Heart right ventricle (tissue), 16 donors: ENCODE measurements around the gene ATP11A. TPM values are rescaled to one million over a fixed set of nuclear protein-coding genes. Genes with fewer than 3 reads are reported as not detected.

Source experiments
- ATAC-seq, 8 donors: fragments of 200-7000 bp; cut with Tn5 transposase; one replicate each; pipeline ENCODE4 v1.9.1; 2020; ENCODE audit warnings: mild to moderate bottlenecking in 8 of 8, moderate library complexity in 8 of 8, moderate number of reproducible peaks in 1 of 8
- DNase-seq, 2 donors: peaks; one replicate each; pipeline ENCODE4 v3.0.0-alpha.2; 2020
- H3K27ac ChIP-seq, 10 donors: fragments of 200-600 bp; sonication (generic) in 2 of 10; one replicate each; pipeline versions ENCODE4 v1.5.0 to v1.8.0; 2020 to 2022; ENCODE audit warnings: mild to moderate bottlenecking in 3 of 10
- H3K27me3 ChIP-seq, 7 donors: fragments of 200-600 bp; one replicate each; pipeline ENCODE4 v1.8.0; 2021 to 2022; ENCODE audit warnings: mild to moderate bottlenecking in 2 of 7
- H3K36me3 ChIP-seq, 9 donors: fragments of 200-600 bp; sonication (generic) in 1 of 9; one replicate each; pipeline versions ENCODE4 v1.5.0 to v1.8.0; 2020 to 2022; ENCODE audit warnings: mild to moderate bottlenecking in 2 of 9
- H3K4me1 ChIP-seq, 9 donors: fragments of 200-600 bp; sonication (generic) in 1 of 9; one replicate each; pipeline versions ENCODE4 v1.5.0 to v1.8.0; 2020 to 2022; ENCODE audit warnings: mild to moderate bottlenecking in 4 of 9
- H3K4me3 ChIP-seq, 10 donors: fragments of 200-600 bp; sonication (generic) in 2 of 10; one replicate each; pipeline versions ENCODE4 v1.5.0 to v1.8.0; 2020 to 2022; ENCODE audit warnings: mild to moderate bottlenecking in 7 of 10, moderate library complexity in 2 of 10
- H3K9me3 ChIP-seq, 11 donors: fragments of 200-600 bp in 10 of 11; sonication (generic) in 2 of 11; one replicate each; pipeline versions ENCODE4 v1.5.0 to v1.8.0; 2013 to 2022; ENCODE audit warnings: mild to moderate bottlenecking in 2 of 11, control low read depth in 1 of 11, moderate library complexity in 1 of 11
- WGBS, 2 donors: extraction: QIAGEN DNeasy Blood & Tissue Kit; methylation state at CpG; one replicate each; pipeline ENCODE4 v1.1.7; 2013; ENCODE audit warnings: inconsistent platforms in 1 of 2; 5-methylcytosine and 5-hydroxymethylcytosine counted together
- intact Hi-C, 10 donors: fragments of 100-400 bp; cut with DNase I; formaldehyde crosslinking; loops; one replicate each; pipeline versions ENCODE4 v1.11.1 to v1.14.2; 2022
- polyA plus RNA-seq, 2 donors: library from polyadenylated mRNA; stranded (reverse); fragments of 200-250 nt; gene quantifications; one replicate each; pipeline ENCODE4 v1.2.3, GENCODE V29; 2013
- total RNA-seq, 10 donors: library from RNA; stranded (reverse); fragmentation: NEBNext Ultra II Directional in 3 of 10; extraction: Animal tissue kit (Norgen Biotek cat#: 25700) in 3 of 10; gene quantifications; one replicate each; pipeline versions ENCODE4 v1.2.1 to v1.2.4, GENCODE V29; 2021 to 2023
- TF ChIP-seq, protein P1 (sequence below), 9 donors: fragments of 200-600 bp; sonication (generic) in 2 of 9; IDR thresholded peaks; one replicate each; pipeline versions ENCODE4 v1.5.0 to v1.8.0; 2021 to 2022; ENCODE audit warnings: antibody characterized with exemption in 9 of 9, mild to moderate bottlenecking in 5 of 9, moderate library complexity in 1 of 9
- donor health status: Arrhythmogenic right ventricular cardiomyopathy.
- donor health status: ischemic (EF 13 %, LVEDD 7.1; RV severe dilation, severe dysfunction).
- donor health status: healthy with polysubstance abuse.
- donor health status: DM: no; HTN: yes; CAD: no.
- donor health status: DM: no; HTN: no; CAD: no.
- donor health status: ischemic (EF 25% LVEDD 6.9; RV normal size, moderate dysfunction).
- donor health status: ischemic (EF 25% LVEDD 5.7; RV mildly dilated, moderate dysfunction).
- donor health status: healthy.
- donor health status: DM: yes; HTN: yes; CAD: no.
- donor health status: Ischemic cardiomyopathy.
- donor health status: ischemic (EF 35%, LVEDD 5.7; RV mildly dilated, moderate dysfunction).
- donor health status: nonischemic (EF 11% LVEDD 7.7; RV severe dilation, severe dysfunction).
- donor health status: DM: yes; HTN: yes; CAD: no.
- donor health status: PGD.
- donor health status: ischemic (EF 29% LVEDD 5.4; RV normal size, mild dysfunction).
- donor health status: nonischemic (EF 23%, LVEDD 6.1; RV moderate dilation, normal function).

ATP11A gene
- total and polyA plus RNA-seq, 12 donors = 20.0 to 164 (median 107) TPM

DNA sequence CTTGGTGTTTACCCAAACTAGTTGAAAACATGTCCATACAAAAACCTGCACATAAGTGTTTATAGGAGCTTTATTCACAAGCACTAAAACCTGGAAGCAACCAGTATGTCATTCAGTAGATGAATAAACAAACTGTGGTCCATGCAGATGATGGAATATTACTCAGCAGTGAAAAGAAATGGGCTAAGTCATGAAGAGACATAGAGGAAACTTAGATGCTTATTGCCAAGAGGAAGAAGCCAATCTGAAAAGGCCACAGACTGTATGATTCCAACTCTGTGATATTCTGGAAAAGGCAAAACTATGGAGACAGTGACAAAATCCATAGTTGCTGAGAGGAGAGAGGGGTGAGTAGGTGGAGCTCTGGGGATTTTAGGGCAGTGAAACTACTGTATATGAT lies 240.4 kb downstream of the ATP11A start:
- no peak overlapping the region for H3K27ac ChIP-seq
- no peaks in the 10 kb centered on the region for H3K36me3 ChIP-seq
- intact Hi-C loops = no loop called here
- peak overlapping the region in 1 of 10 donors; percentile 25 for H3K4me3 ChIP-seq
- ATAC-seq = no peak
- DNase-seq = no peak
- TF ChIP-seq, protein P1, sequence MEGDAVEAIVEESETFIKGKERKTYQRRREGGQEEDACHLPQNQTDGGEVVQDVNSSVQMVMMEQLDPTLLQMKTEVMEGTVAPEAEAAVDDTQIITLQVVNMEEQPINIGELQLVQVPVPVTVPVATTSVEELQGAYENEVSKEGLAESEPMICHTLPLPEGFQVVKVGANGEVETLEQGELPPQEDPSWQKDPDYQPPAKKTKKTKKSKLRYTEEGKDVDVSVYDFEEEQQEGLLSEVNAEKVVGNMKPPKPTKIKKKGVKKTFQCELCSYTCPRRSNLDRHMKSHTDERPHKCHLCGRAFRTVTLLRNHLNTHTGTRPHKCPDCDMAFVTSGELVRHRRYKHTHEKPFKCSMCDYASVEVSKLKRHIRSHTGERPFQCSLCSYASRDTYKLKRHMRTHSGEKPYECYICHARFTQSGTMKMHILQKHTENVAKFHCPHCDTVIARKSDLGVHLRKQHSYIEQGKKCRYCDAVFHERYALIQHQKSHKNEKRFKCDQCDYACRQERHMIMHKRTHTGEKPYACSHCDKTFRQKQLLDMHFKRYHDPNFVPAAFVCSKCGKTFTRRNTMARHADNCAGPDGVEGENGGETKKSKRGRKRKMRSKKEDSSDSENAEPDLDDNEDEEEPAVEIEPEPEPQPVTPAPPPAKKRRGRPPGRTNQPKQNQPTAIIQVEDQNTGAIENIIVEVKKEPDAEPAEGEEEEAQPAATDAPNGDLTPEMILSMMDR (IDR thresholded peaks at IDR 0.05) = no peak
- H3K4me1 ChIP-seq = peaks cover 10 to 36% (median 19%) of the 10 kb centered on the region in 9 donors
- peaks cover 0 to 8% (median 0%) of the 10 kb centered on the region in 11 donors for H3K9me3 ChIP-seq
- H3K27me3 ChIP-seq = peaks cover 0 to 50% (median 19%) of the 10 kb centered on the region in 7 donors

DNA sequence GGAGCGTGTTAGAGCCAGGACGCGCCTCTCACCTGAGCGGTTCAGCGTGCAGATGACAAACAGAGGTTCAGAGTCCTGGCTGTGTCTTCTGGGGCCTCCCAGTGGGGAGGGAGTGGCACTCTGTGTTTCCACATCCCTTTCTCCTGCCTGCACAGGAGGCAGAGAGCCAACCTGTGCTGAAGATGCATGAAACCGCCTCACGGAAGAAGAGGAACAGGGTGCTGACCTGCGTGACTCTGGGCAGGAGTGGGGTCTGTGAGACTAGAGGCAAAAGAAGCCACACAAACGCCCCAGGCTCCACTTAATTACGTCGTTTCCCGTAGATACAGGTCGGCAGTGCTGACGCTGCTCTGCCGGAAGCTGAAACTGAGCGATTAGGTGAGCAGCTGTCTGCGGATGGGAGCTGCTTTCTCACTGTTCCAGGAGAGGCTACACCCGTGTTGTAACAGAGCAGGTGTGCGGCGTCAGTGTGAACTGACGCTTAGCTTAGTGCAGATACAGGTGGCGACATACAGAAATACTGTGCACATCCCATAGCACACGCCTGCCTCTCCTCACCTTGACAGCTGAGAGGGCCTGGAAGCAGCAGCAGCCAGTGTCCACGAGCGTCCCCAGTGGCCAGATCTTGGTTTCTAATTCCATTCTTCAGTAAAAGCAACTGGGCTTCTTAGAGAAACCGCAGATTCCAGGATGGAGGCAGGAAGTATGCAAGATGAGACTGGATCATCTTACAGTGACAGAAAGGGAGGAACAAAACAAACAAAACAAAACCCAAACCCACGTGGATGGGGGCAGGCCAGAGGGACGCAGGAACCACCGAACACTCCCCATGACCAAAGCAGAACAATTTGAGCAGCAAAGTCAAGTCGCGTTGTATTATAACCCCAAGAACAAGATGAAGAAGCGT lies 241.4 kb downstream of the ATP11A start:
- peak overlapping the region in 2 of 10 donors; percentile 23 to 27 for H3K4me3 ChIP-seq
- H3K9me3 ChIP-seq = peaks cover 0 to 8% (median 0%) of the 10 kb centered on the region in 11 donors
- H3K27ac ChIP-seq = no peak overlapping the region
- peaks cover 10 to 36% (median 19%) of the 10 kb centered on the region in 9 donors for H3K4me1 ChIP-seq
- peak; percentile 29 to 73 (median 48) for ATAC-seq
- TF ChIP-seq, protein P1 (IDR thresholded peaks at IDR 0.05) = peak; percentile 33 to 64 (median 53)
- no peak for DNase-seq
- intact Hi-C loops = no loop called here
- H3K36me3 ChIP-seq = no peaks in the 10 kb centered on the region
- WGBS, 2 donors = 51 to 59% methylated on average over 32 of the region's 32 CpGs
- H3K27me3 ChIP-seq = peaks cover 0 to 50% (median 19%) of the 10 kb centered on the region in 7 donors

DNA sequence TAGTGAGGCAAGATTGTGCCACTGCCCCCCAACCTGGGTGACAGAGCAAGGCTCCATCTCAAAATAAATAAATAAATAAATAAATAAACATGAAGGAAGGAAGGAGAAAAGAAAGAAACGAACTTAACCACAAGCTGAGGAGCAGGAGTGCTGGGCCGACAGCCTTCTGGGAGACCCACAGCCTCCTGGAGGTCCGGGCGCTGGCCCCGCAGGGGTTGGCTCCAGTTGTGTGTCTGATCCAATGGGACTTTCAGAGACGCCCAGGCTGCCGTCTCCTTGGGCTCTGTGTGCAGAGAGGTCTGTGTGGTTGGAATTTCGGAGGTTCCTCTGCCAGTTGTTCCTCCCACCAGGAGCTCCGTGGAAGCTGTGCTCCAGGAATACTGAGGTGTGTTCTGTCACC lies 243.1 kb downstream of the ATP11A start:
- ATAC-seq (no peak), DNase-seq (no peak)
- intact Hi-C loops = no loop called here
- no peaks in the 10 kb centered on the region for H3K36me3 ChIP-seq
- no peaks in the 10 kb centered on the region for H3K9me3 ChIP-seq
- H3K4me3 ChIP-seq = no peak overlapping the region
- WGBS, 2 donors = 77 to 95% methylated on average over 9 of the region's 9 CpGs
- peaks cover 10 to 36% (median 19%) of the 10 kb centered on the region in 9 donors for H3K4me1 ChIP-seq
- H3K27me3 ChIP-seq = peaks cover 0 to 47% (median 12%) of the 10 kb centered on the region in 7 donors
- no peak overlapping the region for H3K27ac ChIP-seq
- TF ChIP-seq, protein P1 (IDR thresholded peaks at IDR 0.05) = no peak

DNA sequence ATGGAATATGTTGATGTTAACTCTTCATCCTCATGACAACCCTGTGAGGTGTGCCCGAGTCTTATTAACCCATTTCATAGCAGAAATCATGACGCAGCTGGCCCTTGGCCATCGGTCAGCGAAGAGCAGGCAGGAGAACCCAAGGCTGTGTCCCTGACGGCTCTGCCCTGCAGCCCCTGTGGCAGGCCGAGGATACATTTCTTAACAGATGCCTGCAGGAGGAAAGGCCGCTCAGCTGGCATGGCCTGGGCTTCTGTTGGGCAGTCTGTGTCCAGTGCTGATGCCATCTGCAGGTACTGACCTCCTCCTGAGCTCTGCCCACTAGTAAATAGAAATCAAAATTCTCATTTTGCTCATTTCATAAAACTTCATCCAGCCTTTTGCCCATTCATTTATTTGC lies 243.8 kb downstream of the ATP11A start:
- TF ChIP-seq, protein P1 (IDR thresholded peaks at IDR 0.05) = no peak
- Histone ChIP-seq H3K27ac (no peak overlapping the region), H3K9me3 (no peaks in the 10 kb centered on the region), H3K4me3 (no peak overlapping the region), H3K27me3 (peaks cover 0 to 44% (median 11%) of the 10 kb centered on the region in 7 donors), H3K4me1 (peaks cover 10 to 32% (median 19%) of the 10 kb centered on the region in 9 donors), H3K36me3 (no peaks in the 10 kb centered on the region)
- intact Hi-C loops = no loop called here
- ATAC-seq (no peak), DNase-seq (no peak)
- WGBS, 2 donors = 93 to 97% methylated on average over 7 of the region's 7 CpGs
